Small intestine (tissue), 7 donors: Measurements from ENCODE around the gene MAPKAPK3. TPM values are rescaled to one million over a fixed set of nuclear protein-coding genes. Genes with fewer than 3 reads are reported as not detected.
"Not testable (repeated sequence)": the region's sequence is repeated elsewhere in the genome, so short reads cannot be mapped to it uniquely, and the experiment has no call there.

Source experiments
- DNase-seq, 2 donors: peaks; one replicate each; pipeline versions ENCODE4 v3.0.0 to v3.0.0-alpha.2; 2013
- FAIRE-seq: peaks from 2 replicates; lab custom pipeline; 2012; peaks lifted over from hg19 to GRCh38; lab: Jason Lieb, UNC
- H3K27ac ChIP-seq, 3 donors: one replicate each; pipeline ENCODE4 v1.5.1; 2013; ENCODE audit warnings: low read length in 2 of 3, mild to moderate bottlenecking in 2 of 3, control low read depth in 1 of 3, inconsistent platforms in 1 of 3, low read depth in 1 of 3, moderate library complexity in 1 of 3
- H3K27me3 ChIP-seq, 3 donors: one replicate each; pipeline ENCODE4 v1.6.1; 2013; ENCODE audit warnings: low read length in 3 of 3, inconsistent platforms in 1 of 3; ENCODE audit not compliant: control insufficient read depth in 3 of 3, insufficient read depth in 3 of 3
- H3K36me3 ChIP-seq, 3 donors: one replicate each; pipeline ENCODE4 v1.6.1; 2013; ENCODE audit warnings: low read length in 3 of 3, inconsistent platforms in 1 of 3, low read depth in 1 of 3, mild to moderate bottlenecking in 1 of 3, moderate library complexity in 1 of 3; ENCODE audit not compliant: control insufficient read depth in 3 of 3, insufficient read depth in 2 of 3
- H3K4me1 ChIP-seq, 3 donors: one replicate each; pipeline ENCODE4 v1.6.1; 2013; ENCODE audit warnings: low read length in 2 of 3, inconsistent platforms in 1 of 3, low read depth in 1 of 3, mild to moderate bottlenecking in 1 of 3, moderate library complexity in 1 of 3; ENCODE audit not compliant: control insufficient read depth in 3 of 3, insufficient read depth in 2 of 3
- H3K4me3 ChIP-seq, 3 donors: one replicate each; pipeline ENCODE4 v1.5.1; 2013; ENCODE audit warnings: low read length in 3 of 3, control low read depth in 1 of 3, inconsistent platforms in 1 of 3, low read depth in 1 of 3, mild to moderate bottlenecking in 1 of 3, moderate library complexity in 1 of 3
- H3K9me3 ChIP-seq, 2 donors: one replicate each; pipeline ENCODE4 v1.6.1; 2013; ENCODE audit warnings: low read depth in 1 of 2, low read length in 1 of 2; ENCODE audit not compliant: control insufficient read depth in 2 of 2, insufficient read depth in 1 of 2
- WGBS, 3 donors: extraction: QIAGEN DNeasy Blood & Tissue Kit; methylation state at CpG; one replicate each; pipeline ENCODE4 v1.1.7; 2013; 5-methylcytosine and 5-hydroxymethylcytosine counted together
- polyA plus RNA-seq, 4 donors: library from polyadenylated mRNA; stranded (reverse) in 3 of 4; unstranded in 1 of 4; fragments of 200-250 nt in 3 of 4; fragments of 120-200 nt in 1 of 4; gene quantifications; one replicate each; pipeline versions ENCODE4 v1.2.1 to v1.2.3, GENCODE V29; 2013
- donor health status: healthy with polysubstance abuse.
- donor health status: control.
- donor health status: control.
- donor health status: Bipolar disorder and iron deficiency.
- donor health status: healthy.

The MAPKAPK3 gene
- polyA plus RNA-seq, 4 donors: 28.2 to 83.4 (median 31.5) TPM

DNA sequence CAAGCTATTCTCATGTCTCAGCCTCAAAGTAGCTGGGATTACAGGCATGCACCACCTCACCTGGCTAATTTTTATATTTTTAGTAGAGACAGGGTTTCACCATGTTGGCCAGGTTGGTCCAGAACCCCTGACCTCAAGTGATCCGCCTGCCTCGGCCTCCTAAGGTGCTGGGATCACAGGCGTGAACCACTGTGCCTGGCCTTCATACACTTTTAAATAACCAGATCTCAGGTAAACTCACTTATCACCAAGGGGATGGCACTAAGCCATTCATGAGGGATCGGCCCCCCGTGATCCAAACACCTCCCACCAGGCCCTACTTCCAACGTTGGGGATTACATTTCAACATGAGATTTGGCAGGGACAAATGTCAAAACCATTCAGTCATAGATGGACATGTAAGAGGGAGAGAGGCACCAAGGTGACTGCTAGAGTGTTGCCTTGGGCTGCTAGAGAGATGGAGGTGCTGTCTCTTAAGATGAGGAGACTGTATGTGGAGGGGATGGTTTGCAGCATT, 44.4 kb downstream of the MAPKAPK3 start:
- H3K36me3 ChIP-seq: no peaks in the 10 kb centered on the region
- H3K27ac ChIP-seq: no peak overlapping the region
- 67 to 77% (median 68%) methylated on average over 6 of the region's 6 CpGs for WGBS, 3 donors
- no peaks in the 10 kb centered on the region for H3K4me1 ChIP-seq
- FAIRE-seq (no peak), DNase-seq (no peak)
- H3K4me3 ChIP-seq: no peak overlapping the region
- H3K27me3 ChIP-seq: peaks cover 0 to 3% (median 3%) of the 10 kb centered on the region in 3 donors
- no peaks in the 10 kb centered on the region for H3K9me3 ChIP-seq

- Histone ChIP-seq H3K9me3 (no peaks in the 10 kb centered on the region), H3K27me3 (peaks cover 0 to 7% (median 4%) of the 10 kb centered on the region in 3 donors), H3K27ac (no peak overlapping the region), H3K36me3 (no peaks in the 10 kb centered on the region), H3K4me3 (no peak overlapping the region), H3K4me1 (no peaks in the 10 kb centered on the region)
- 15 to 31% (median 29%) methylated on average over 2 of the region's 2 CpGs for WGBS, 3 donors
- DNase-seq: no peak
- no peak for FAIRE-seq
Measured at GRCh38 chr3:50662408-50662807, 45.5 kb downstream of the MAPKAPK3 start.

GRCh38 chr3:50665081-50665840, 48.3 kb downstream of the MAPKAPK3 start:
- H3K27ac ChIP-seq: no peak overlapping the region
- no peaks in the 10 kb centered on the region for H3K9me3 ChIP-seq
- no peak for DNase-seq
- peaks cover 0 to 13% (median 4%) of the 10 kb centered on the region in 3 donors for H3K27me3 ChIP-seq
- no peak for FAIRE-seq
- H3K36me3 ChIP-seq: no peaks in the 10 kb centered on the region
- no peak overlapping the region for H3K4me3 ChIP-seq
- WGBS, 3 donors: 80 to 84% (median 81%) methylated on average over 5 of the region's 5 CpGs
- no peaks in the 10 kb centered on the region for H3K4me1 ChIP-seq

GRCh38 chr3:50665841-50666115, 48.8 kb downstream of the MAPKAPK3 start:
- not testable (repeated sequence) for H3K9me3 ChIP-seq, DNase-seq, H3K36me3 ChIP-seq, H3K27ac ChIP-seq, FAIRE-seq, H3K4me3 ChIP-seq, H3K4me1 ChIP-seq
- 81 to 90% (median 83%) methylated on average over 9 of the region's 9 CpGs for WGBS, 3 donors
- H3K27me3 ChIP-seq: peaks cover 0 to 16% (median 4%) of the 10 kb centered on the region in 3 donors

GRCh38 chr3:50666837-50667236, 49.9 kb downstream of the MAPKAPK3 start:
- FAIRE-seq (no peak), DNase-seq (no peak)
- H3K9me3 ChIP-seq: no peaks in the 10 kb centered on the region
- H3K36me3 ChIP-seq: no peaks in the 10 kb centered on the region
- H3K27ac ChIP-seq: no peak overlapping the region
- H3K27me3 ChIP-seq: peaks cover 0 to 19% (median 4%) of the 10 kb centered on the region in 3 donors
- 16 to 49% (median 35%) methylated on average over 1 of the region's 1 CpG for WGBS, 3 donors
- H3K4me1 ChIP-seq: no peaks in the 10 kb centered on the region
- no peak overlapping the region for H3K4me3 ChIP-seq

DNA sequence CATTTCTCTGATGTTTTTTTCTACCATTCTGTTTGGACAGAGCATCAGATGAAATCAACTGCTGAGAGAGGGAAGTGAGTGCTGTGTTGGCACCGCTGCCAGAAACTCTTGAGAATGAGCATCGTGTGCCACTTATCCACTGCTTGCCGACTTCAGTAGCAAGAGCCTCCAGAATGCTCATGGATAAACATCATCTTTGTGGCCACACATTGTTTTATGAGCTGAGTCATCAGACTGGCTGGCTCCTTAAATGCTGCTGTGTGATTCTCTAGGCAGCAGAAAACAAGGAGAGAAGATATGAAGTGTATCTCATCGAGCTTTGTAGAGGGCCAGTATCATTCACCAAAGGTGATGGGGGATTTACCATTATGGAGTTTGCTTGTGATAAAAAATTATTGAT, 54.4 kb downstream of the MAPKAPK3 start:
- 47 to 55% (median 53%) methylated on average over 4 of the region's 4 CpGs for WGBS, 3 donors
- H3K9me3 ChIP-seq: no peaks in the 10 kb centered on the region
- H3K4me3 ChIP-seq: no peak overlapping the region
- no peaks in the 10 kb centered on the region for H3K36me3 ChIP-seq
- DNase-seq (no peak), FAIRE-seq (no peak)
- H3K27me3 ChIP-seq: peaks cover 7 to 50% (median 10%) of the 10 kb centered on the region in 3 donors
- H3K27ac ChIP-seq: no peak overlapping the region
- H3K4me1 ChIP-seq: no peaks in the 10 kb centered on the region

GRCh38 chr3:50672656-50673055, 55.7 kb downstream of the MAPKAPK3 start:
- FAIRE-seq (no peak), DNase-seq (no peak)
- no peaks in the 10 kb centered on the region for H3K4me1 ChIP-seq
- H3K36me3 ChIP-seq: no peaks in the 10 kb centered on the region
- no peak overlapping the region for H3K4me3 ChIP-seq
- no peak overlapping the region for H3K27ac ChIP-seq
- WGBS, 3 donors: 79 to 90% (median 82%) methylated on average over 3 of the region's 3 CpGs
- H3K27me3 ChIP-seq: peaks cover 7 to 58% (median 13%) of the 10 kb centered on the region in 3 donors
- no peaks in the 10 kb centered on the region for H3K9me3 ChIP-seq

DNA sequence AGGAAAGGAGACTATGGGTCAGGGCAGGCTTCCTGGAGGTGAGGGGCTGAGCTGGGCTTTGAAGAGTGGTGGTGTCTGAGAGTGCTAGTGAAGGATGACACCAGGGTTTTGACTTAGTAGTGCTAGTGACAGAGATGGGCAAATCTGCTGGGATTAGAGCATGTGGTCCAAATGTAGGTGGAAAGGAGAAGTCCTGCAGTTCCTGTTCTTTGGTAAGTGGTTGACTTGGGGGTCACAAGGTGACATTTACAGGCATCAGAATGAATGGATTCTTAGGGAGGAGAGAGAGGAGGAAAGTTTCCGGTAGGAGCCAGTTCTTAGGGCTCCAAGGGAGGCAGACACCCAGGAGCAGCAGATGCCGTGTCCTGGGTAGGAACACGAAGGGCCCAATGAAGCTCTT, 57.0 kb downstream of the MAPKAPK3 start:
- FAIRE-seq (no peak), DNase-seq (no peak)
- Histone ChIP-seq H3K36me3 (no peaks in the 10 kb centered on the region), H3K4me1 (no peaks in the 10 kb centered on the region), H3K27me3 (peaks cover 7 to 63% (median 15%) of the 10 kb centered on the region in 3 donors), H3K4me3 (no peak overlapping the region), H3K9me3 (no peaks in the 10 kb centered on the region), H3K27ac (no peak overlapping the region)
- 30 to 50% (median 40%) methylated on average over 3 of the region's 3 CpGs for WGBS, 3 donors
